H1 (cell line): Measurements from ENCODE around the gene ABCC10.

Experiments used
- BCL11A ChIP-seq, 2 experiments: IDR thresholded peaks; one replicate each; pipeline ENCODE4 v1.6.1; 2011; ENCODE audit warnings: low read depth in 2 of 2, low read length in 2 of 2, mild to moderate bottlenecking in 2 of 2
- EZH2 ChIP-seq: fragments of 200-600 bp; sonication (generic); IDR thresholded peaks from 2 replicates; pipeline ENCODE4 v1.7.1; 2012; ENCODE audit warnings: low read depth, mild to moderate bottlenecking, moderate library complexity, low read length, inconsistent platforms; ENCODE audit not compliant: severe bottlenecking
- FOSL1 ChIP-seq: IDR thresholded peaks from 2 replicates; pipeline ENCODE4 v1.6.1; 2011; ENCODE audit warnings: mild to moderate bottlenecking, low read depth, low read length, moderate library complexity; ENCODE audit not compliant: insufficient read depth
- SP1 ChIP-seq: IDR thresholded peaks from 2 replicates; pipeline ENCODE4 v1.6.1; 2011; ENCODE audit warnings: low read depth, low read length
- TF ChIP-seq, protein P1 (sequence below), 3 experiments: IDR thresholded peaks; 1 replicate in 2 of 3; 2 replicates in 1 of 3; pipeline versions ENCODE4 v1.5.1 to v1.6.1; 2011; ENCODE audit warnings: low read length in 3 of 3, mild to moderate bottlenecking in 3 of 3, inconsistent platforms in 2 of 3, low read depth in 1 of 3, moderate library complexity in 1 of 3; ENCODE audit not compliant: insufficient read depth in 1 of 3; ENCODE audit errors: control extremely low read depth in 1 of 3

DNA sequence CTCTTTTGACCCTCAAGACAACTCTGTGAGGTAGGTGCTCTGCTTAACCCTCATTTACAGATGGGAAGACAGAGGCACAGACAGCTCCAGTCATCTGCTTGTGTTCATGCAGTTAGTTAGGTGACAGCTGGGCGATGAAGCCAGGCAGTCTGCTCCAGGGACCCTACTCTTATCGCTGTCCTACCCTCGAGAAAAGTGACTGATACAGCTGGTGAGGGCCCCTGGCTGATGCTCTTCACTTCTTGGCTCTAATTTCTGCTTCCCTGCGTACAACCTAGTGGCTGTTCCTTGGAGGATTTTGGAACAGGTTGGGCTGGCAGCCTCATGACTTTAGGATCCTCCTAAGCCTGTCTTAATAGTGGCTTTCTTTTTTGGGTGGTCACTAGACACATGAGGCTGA is 40.9 kb downstream of the ABCC10 start:
- no peak for TF ChIP-seq EZH2
- TF ChIP-seq FOSL1, result no peak
- no peak for TF ChIP-seq SP1
- no peak for TF ChIP-seq BCL11A (IDR thresholded peaks at IDR 0.05; ENCODE audit: low read depth in 2 of 2, low read length in 2 of 2)
- TF ChIP-seq, protein P1, sequence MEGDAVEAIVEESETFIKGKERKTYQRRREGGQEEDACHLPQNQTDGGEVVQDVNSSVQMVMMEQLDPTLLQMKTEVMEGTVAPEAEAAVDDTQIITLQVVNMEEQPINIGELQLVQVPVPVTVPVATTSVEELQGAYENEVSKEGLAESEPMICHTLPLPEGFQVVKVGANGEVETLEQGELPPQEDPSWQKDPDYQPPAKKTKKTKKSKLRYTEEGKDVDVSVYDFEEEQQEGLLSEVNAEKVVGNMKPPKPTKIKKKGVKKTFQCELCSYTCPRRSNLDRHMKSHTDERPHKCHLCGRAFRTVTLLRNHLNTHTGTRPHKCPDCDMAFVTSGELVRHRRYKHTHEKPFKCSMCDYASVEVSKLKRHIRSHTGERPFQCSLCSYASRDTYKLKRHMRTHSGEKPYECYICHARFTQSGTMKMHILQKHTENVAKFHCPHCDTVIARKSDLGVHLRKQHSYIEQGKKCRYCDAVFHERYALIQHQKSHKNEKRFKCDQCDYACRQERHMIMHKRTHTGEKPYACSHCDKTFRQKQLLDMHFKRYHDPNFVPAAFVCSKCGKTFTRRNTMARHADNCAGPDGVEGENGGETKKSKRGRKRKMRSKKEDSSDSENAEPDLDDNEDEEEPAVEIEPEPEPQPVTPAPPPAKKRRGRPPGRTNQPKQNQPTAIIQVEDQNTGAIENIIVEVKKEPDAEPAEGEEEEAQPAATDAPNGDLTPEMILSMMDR (IDR thresholded peaks at IDR 0.05; ENCODE audit: control extremely low read depth in 1 of 3, insufficient read depth in 1 of 3, low read depth in 1 of 3, low read length in 3 of 3), result no peak
